Activated naive CD4-positive, alpha-beta T cell treated with anti-CD3 and anti-CD28 coated beads, Interleukin-2, amount 10 ng/mL, durations not matched to agents 7 days and 5 days (primary cell): Measurements from ENCODE around the gene RPTOR.
"Not testable (repeated sequence)": the region's sequence is repeated elsewhere in the genome, so short reads cannot be mapped to it uniquely, and the experiment has no call there.

ENCODE experiments used
- CTCF ChIA-PET: fragments of 350-600 bp; sonication (Branson Sonifier 250); formaldehyde crosslinking; loops from one replicate; lab custom pipeline; 2021; ENCODE audit warnings: antibody characterized with exemption; lab: Charles Lee
- DNase-seq: peaks from one replicate; pipeline ENCODE4 v3.0.0-alpha.2; 2020
- H3K27ac Mint-ChIP-seq: one replicate; pipeline ENCODE4 v1.8.0; 2021; ENCODE audit warnings: mild to moderate bottlenecking, moderate library complexity, mixed read lengths
- H3K27me3 Mint-ChIP-seq: one replicate; pipeline ENCODE4 v1.8.0; 2021; ENCODE audit warnings: mild to moderate bottlenecking, mixed read lengths
- H3K36me3 Mint-ChIP-seq: one replicate; pipeline ENCODE4 v1.8.0; 2021; ENCODE audit warnings: mixed read lengths
- H3K4me1 Mint-ChIP-seq: one replicate; pipeline ENCODE4 v1.8.0; 2021; ENCODE audit warnings: mixed read lengths
- H3K4me3 Mint-ChIP-seq: one replicate; pipeline ENCODE4 v1.8.0; 2021; ENCODE audit warnings: mild to moderate bottlenecking, moderate library complexity, mixed read lengths
- H3K9me3 Mint-ChIP-seq: one replicate; pipeline ENCODE4 v1.8.0; 2021; ENCODE audit warnings: mixed read lengths

Gene RPTOR

GRCh38 chr17:80614332-80615047, 69.9 kb downstream of the RPTOR start:
- no peak for DNase-seq
- H3K27me3 Mint-ChIP-seq, result no peaks in the 10 kb centered on the region
- H3K9me3 Mint-ChIP-seq, result no peaks in the 10 kb centered on the region
- CTCF ChIA-PET, result interaction anchor here (0.6 kb wide), 1 partner anchor 137 kb away, joined by 3 read pairs; no protein-coding TSS in a partner anchor
- no peak overlapping the region for H3K4me3 Mint-ChIP-seq
- peaks cover 8% of the 10 kb centered on the region for H3K36me3 Mint-ChIP-seq
- H3K4me1 Mint-ChIP-seq, result peaks cover 72% of the 10 kb centered on the region
- peak overlapping the region; percentile 71 for H3K27ac Mint-ChIP-seq

- Mint-ChIP-seq H3K27me3 (no peaks in the 10 kb centered on the region), H3K4me3 (no peak overlapping the region), H3K9me3 (no peaks in the 10 kb centered on the region), H3K4me1 (peaks cover 67% of the 10 kb centered on the region), H3K27ac (no peak overlapping the region), H3K36me3 (peaks cover 13% of the 10 kb centered on the region)
- no peak for DNase-seq
- CTCF ChIA-PET, result no interaction called here
These were observed 70.7 kb downstream of the RPTOR start for GRCh38 chr17:80615376-80615775.

GRCh38 chr17:80616705-80617104, 72.1 kb downstream of the RPTOR start:
- H3K4me3 Mint-ChIP-seq, result no peak overlapping the region
- no peak for DNase-seq
- H3K27ac Mint-ChIP-seq, result no peak overlapping the region
- peaks cover 16% of the 10 kb centered on the region for H3K36me3 Mint-ChIP-seq
- CTCF ChIA-PET, result no interaction called here
- H3K4me1 Mint-ChIP-seq, result peaks cover 71% of the 10 kb centered on the region
- no peaks in the 10 kb centered on the region for H3K9me3 Mint-ChIP-seq
- no peaks in the 10 kb centered on the region for H3K27me3 Mint-ChIP-seq

GRCh38 chr17:80618304-80618703, 73.7 kb downstream of the RPTOR start:
- Mint-ChIP-seq H3K9me3 (no peaks in the 10 kb centered on the region), H3K4me3 (no peak overlapping the region), H3K27me3 (no peaks in the 10 kb centered on the region), H3K4me1 (peaks cover 71% of the 10 kb centered on the region), H3K36me3 (peaks cover 16% of the 10 kb centered on the region), H3K27ac (no peak overlapping the region)
- DNase-seq, result no peak
- CTCF ChIA-PET, result no interaction called here

GRCh38 chr17:80619535-80620235, 75.0 kb downstream of the RPTOR start:
- H3K9me3 Mint-ChIP-seq, result no peaks in the 10 kb centered on the region
- peaks cover 58% of the 10 kb centered on the region for H3K4me1 Mint-ChIP-seq
- no peak overlapping the region for H3K4me3 Mint-ChIP-seq
- H3K27ac Mint-ChIP-seq, result no peak overlapping the region
- H3K36me3 Mint-ChIP-seq, result peaks cover 17% of the 10 kb centered on the region
- DNase-seq, result no peak
- CTCF ChIA-PET, result interaction anchor here (0.6 to 1.6 kb wide), 3 partner anchors 10 to 28 kb away, joined by 3 to 4 read pairs (median 4); no protein-coding TSS in a partner anchor
- no peaks in the 10 kb centered on the region for H3K27me3 Mint-ChIP-seq

- Mint-ChIP-seq H3K4me1 (peaks cover 49% of the 10 kb centered on the region), H3K4me3 (no peak overlapping the region), H3K36me3 (peaks cover 25% of the 10 kb centered on the region), H3K9me3 (no peaks in the 10 kb centered on the region), H3K27ac (peak overlapping the region; percentile 40), H3K27me3 (no peaks in the 10 kb centered on the region)
- CTCF ChIA-PET, result interaction anchor here (0.8 to 1.4 kb wide), 3 partner anchors 30 to 73 kb away, joined by 3 to 4 read pairs (median 3); no protein-coding TSS in a partner anchor
- DNase-seq, result no peak
These were observed 76.8 kb downstream of the RPTOR start for GRCh38 chr17:80621335-80621996.

GRCh38 chr17:80621997-80622357, 77.3 kb downstream of the RPTOR start:
- no peaks in the 10 kb centered on the region for H3K9me3 Mint-ChIP-seq
- peaks cover 46% of the 10 kb centered on the region for H3K4me1 Mint-ChIP-seq
- H3K4me3 Mint-ChIP-seq, result no peak overlapping the region
- peak overlapping the region; percentile 40 for H3K27ac Mint-ChIP-seq
- H3K36me3 Mint-ChIP-seq, result peaks cover 27% of the 10 kb centered on the region
- CTCF ChIA-PET, result no interaction called here
- DNase-seq, result peak; percentile 48
- no peaks in the 10 kb centered on the region for H3K27me3 Mint-ChIP-seq

- H3K9me3 Mint-ChIP-seq, result no peaks in the 10 kb centered on the region
- CTCF ChIA-PET, result no interaction called here
- no peak overlapping the region for H3K27ac Mint-ChIP-seq
- H3K4me1 Mint-ChIP-seq, result peaks cover 27% of the 10 kb centered on the region
- DNase-seq, result no peak
- H3K27me3 Mint-ChIP-seq, result no peaks in the 10 kb centered on the region
- H3K4me3 Mint-ChIP-seq, result no peak overlapping the region
- peaks cover 25% of the 10 kb centered on the region for H3K36me3 Mint-ChIP-seq
These were observed 80.2 kb downstream of the RPTOR start for GRCh38 chr17:80624864-80625263.

- H3K36me3 Mint-ChIP-seq, result peaks cover 23% of the 10 kb centered on the region
- H3K9me3 Mint-ChIP-seq, result no peaks in the 10 kb centered on the region
- no peak for DNase-seq
- peaks cover 24% of the 10 kb centered on the region for H3K4me1 Mint-ChIP-seq
- no peaks in the 10 kb centered on the region for H3K27me3 Mint-ChIP-seq
- no peak overlapping the region for H3K27ac Mint-ChIP-seq
- CTCF ChIA-PET, result no interaction called here
- no peak overlapping the region for H3K4me3 Mint-ChIP-seq
These were observed 81.0 kb downstream of the RPTOR start for GRCh38 chr17:80625627-80626026.

GRCh38 chr17:80628881-80629280, 84.2 kb downstream of the RPTOR start:
- H3K36me3 Mint-ChIP-seq, result peaks cover 24% of the 10 kb centered on the region
- not testable (repeated sequence) for DNase-seq, H3K27me3 Mint-ChIP-seq, H3K4me3 Mint-ChIP-seq, H3K4me1 Mint-ChIP-seq, H3K9me3 Mint-ChIP-seq, H3K27ac Mint-ChIP-seq
- CTCF ChIA-PET, result interaction anchor here (1.6 kb wide), 1 partner anchor 271 kb away, joined by 3 read pairs; no protein-coding TSS in a partner anchor

GRCh38 chr17:80629298-80630028, 84.8 kb downstream of the RPTOR start:
- no peaks in the 10 kb centered on the region for H3K9me3 Mint-ChIP-seq
- H3K4me3 Mint-ChIP-seq, result no peak overlapping the region
- H3K27ac Mint-ChIP-seq, result no peak overlapping the region
- H3K27me3 Mint-ChIP-seq, result no peaks in the 10 kb centered on the region
- CTCF ChIA-PET, result interaction anchor here (0.9 to 1.4 kb wide), 2 partner anchors 9 to 26 kb away, joined by 3 to 4 read pairs; no protein-coding TSS in a partner anchor
- no peak for DNase-seq
- H3K4me1 Mint-ChIP-seq, result no peaks in the 10 kb centered on the region
- peaks cover 24% of the 10 kb centered on the region for H3K36me3 Mint-ChIP-seq

GRCh38 chr17:80630560-80631120, 86.0 kb downstream of the RPTOR start:
- Mint-ChIP-seq H3K36me3 (peaks cover 18% of the 10 kb centered on the region), H3K27me3 (no peaks in the 10 kb centered on the region), H3K9me3 (peaks cover 6% of the 10 kb centered on the region), H3K4me3 (no peak overlapping the region), H3K27ac (no peak overlapping the region), H3K4me1 (peaks cover 5% of the 10 kb centered on the region)
- no peak for DNase-seq
- CTCF ChIA-PET, result interaction anchor here (1.4 kb wide), 1 partner anchor 10 kb away, joined by 4 read pairs; no protein-coding TSS in a partner anchor

- no peak for DNase-seq
- peaks cover 7% of the 10 kb centered on the region for H3K4me1 Mint-ChIP-seq
- no peak overlapping the region for H3K4me3 Mint-ChIP-seq
- H3K27me3 Mint-ChIP-seq, result no peaks in the 10 kb centered on the region
- H3K36me3 Mint-ChIP-seq, result peaks cover 14% of the 10 kb centered on the region
- H3K9me3 Mint-ChIP-seq, result peaks cover 6% of the 10 kb centered on the region
- no peak overlapping the region for H3K27ac Mint-ChIP-seq
- CTCF ChIA-PET, result interaction anchor here (2.2 kb wide), 1 partner anchor 56 kb away, joined by 6 read pairs; no protein-coding TSS in a partner anchor
These were observed 86.8 kb downstream of the RPTOR start for GRCh38 chr17:80631142-80632045.
